Transverse colon (tissue), 4 donors: ENCODE measurements around the gene TMEM106C.

ENCODE experiments used
- POLR2AphosphoS5 ChIP-seq, 3 donors: sonication (generic); formaldehyde crosslinking; IDR thresholded peaks; one replicate each; pipeline ENCODE4 v1.6.1; 2016; ENCODE audit warnings: antibody characterized with exemption in 3 of 3
- TF ChIP-seq, protein P1 (sequence below), 5 experiments: fragments of 200-600 bp in 3 of 5; fragments of 450-650 bp in 2 of 5; sonication (generic) in 3 of 5; IDR thresholded peaks; 1 replicate in 2 of 5; 2 replicates in 3 of 5; pipeline ENCODE4 v1.5.1; 2016 to 2017; ENCODE audit warnings: antibody characterized with exemption in 5 of 5, inconsistent platforms in 3 of 5, mild to moderate bottlenecking in 2 of 5, moderate library complexity in 1 of 5

GRCh38 chr12:48004053-48004941, 40.9 kb downstream of the TMEM106C start, which contains the start of gene COL2A1:
- TF ChIP-seq, protein P1, sequence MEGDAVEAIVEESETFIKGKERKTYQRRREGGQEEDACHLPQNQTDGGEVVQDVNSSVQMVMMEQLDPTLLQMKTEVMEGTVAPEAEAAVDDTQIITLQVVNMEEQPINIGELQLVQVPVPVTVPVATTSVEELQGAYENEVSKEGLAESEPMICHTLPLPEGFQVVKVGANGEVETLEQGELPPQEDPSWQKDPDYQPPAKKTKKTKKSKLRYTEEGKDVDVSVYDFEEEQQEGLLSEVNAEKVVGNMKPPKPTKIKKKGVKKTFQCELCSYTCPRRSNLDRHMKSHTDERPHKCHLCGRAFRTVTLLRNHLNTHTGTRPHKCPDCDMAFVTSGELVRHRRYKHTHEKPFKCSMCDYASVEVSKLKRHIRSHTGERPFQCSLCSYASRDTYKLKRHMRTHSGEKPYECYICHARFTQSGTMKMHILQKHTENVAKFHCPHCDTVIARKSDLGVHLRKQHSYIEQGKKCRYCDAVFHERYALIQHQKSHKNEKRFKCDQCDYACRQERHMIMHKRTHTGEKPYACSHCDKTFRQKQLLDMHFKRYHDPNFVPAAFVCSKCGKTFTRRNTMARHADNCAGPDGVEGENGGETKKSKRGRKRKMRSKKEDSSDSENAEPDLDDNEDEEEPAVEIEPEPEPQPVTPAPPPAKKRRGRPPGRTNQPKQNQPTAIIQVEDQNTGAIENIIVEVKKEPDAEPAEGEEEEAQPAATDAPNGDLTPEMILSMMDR (IDR thresholded peaks at IDR 0.05): no peak
- no peak for TF ChIP-seq POLR2AphosphoS5 (IDR thresholded peaks at IDR 0.05)
